ENCODE data around the gene SENP6.
"Not testable (repeated sequence)": the region's sequence is repeated elsewhere in the genome, so short reads cannot be mapped to it uniquely, and the experiment has no call there.

DNA sequence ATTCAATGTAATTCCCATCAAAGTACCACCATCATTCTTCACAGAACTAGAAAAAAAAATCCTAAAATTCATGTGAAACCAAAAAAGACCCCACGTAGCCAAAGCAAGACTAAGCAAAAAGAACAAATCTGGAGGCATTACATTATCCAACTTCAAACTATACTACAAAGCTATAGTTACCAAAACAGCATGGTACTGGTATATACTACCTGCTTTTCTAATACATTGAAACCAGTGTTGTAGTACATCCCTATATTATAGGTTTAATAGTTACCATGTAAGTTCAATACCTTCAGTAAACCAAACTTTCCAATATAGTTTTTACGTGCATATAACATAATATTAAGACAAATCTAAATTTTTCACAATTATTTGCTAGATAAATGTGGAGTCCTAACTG, 17.1 kb upstream of the SENP6 start:
- TF ChIP-seq CTCF (IDR thresholded peaks at IDR 0.05; ENCODE audit: poor library complexity); EZH2 (IDR thresholded peaks at IDR 0.05; ENCODE audit: borderline replicate concordance); EZH2phosphoT487 (IDR thresholded peaks at IDR 0.05; ENCODE audit: low read depth, severe bottlenecking, unreplicated experiment): not testable (repeated sequence)

Data from hepatocyte (in vitro differentiated cells).